Activated CD4-positive, alpha-beta T cell treated with anti-CD3 and anti-CD28 coated beads, Interleukin-2, Interleukin-4, amounts not matched to agents 100 ng/mL and 50 ng/mL, durations not matched to agents 16 hours and 8 hours (primary cell): ENCODE measurements around the gene KCNG2.

Source experiments
- DNase-seq: peaks from one replicate; pipeline ENCODE4 v3.0.0-alpha.2; 2020; ENCODE audit warnings: low spot score

Gene KCNG2

DNA sequence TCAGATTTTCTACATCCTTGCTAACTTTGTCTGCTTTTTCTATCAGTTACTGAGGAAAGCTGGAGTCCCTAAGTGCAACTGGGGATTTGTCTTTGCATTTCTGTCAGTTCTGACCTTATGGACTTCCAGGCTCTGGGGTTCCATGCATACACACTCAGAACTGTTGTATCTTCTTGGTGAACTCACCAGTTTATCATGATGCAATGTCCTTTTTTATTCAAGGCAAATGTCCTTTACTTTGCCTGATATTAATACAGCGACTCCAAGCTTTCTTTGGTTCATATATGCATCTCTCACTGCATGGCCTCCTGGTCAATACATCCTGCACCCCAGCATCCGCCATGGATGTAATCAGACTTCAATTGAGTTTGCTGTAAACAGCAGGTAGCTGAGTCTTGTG, 109.0 kb downstream of the KCNG2 start:
- no peak for DNase-seq

DNA sequence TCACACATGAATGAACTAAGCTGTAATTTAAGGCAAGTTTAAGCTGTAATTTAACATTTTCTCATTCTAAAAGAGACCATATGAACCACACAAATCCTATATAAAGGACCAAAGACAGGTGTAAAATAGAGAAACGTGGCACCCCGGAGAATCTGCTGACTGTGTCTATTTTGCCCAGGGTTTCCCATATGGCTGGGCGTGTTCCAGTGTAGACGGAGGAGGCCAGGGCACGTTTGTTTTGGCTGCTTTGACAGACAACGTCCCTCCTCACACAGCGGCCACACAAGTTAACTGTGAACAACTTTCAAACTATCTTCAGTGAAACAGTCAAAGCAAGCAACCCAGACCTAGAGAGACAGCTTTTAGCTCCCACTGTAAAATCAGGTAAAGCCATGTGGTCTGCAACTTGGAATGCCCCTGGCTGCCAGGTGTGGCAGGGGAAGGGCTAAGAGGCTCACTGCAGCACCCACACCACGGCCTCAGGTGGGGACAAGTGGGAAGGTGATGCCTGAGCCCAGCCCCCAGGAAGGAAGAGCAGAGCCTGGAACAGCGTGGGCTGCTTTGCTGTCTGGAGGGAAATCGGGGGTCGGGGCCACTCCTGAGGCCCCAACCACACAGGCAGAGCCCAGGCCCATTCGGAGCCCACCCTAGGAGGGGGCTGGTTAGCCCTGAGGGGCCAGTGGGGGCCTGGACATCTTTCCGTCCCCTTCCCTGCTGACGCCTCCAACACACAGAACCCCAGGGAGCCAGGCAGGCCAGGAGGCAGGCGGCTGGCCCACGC, 113.0 kb downstream of the KCNG2 start:
- no peak for DNase-seq

DNA sequence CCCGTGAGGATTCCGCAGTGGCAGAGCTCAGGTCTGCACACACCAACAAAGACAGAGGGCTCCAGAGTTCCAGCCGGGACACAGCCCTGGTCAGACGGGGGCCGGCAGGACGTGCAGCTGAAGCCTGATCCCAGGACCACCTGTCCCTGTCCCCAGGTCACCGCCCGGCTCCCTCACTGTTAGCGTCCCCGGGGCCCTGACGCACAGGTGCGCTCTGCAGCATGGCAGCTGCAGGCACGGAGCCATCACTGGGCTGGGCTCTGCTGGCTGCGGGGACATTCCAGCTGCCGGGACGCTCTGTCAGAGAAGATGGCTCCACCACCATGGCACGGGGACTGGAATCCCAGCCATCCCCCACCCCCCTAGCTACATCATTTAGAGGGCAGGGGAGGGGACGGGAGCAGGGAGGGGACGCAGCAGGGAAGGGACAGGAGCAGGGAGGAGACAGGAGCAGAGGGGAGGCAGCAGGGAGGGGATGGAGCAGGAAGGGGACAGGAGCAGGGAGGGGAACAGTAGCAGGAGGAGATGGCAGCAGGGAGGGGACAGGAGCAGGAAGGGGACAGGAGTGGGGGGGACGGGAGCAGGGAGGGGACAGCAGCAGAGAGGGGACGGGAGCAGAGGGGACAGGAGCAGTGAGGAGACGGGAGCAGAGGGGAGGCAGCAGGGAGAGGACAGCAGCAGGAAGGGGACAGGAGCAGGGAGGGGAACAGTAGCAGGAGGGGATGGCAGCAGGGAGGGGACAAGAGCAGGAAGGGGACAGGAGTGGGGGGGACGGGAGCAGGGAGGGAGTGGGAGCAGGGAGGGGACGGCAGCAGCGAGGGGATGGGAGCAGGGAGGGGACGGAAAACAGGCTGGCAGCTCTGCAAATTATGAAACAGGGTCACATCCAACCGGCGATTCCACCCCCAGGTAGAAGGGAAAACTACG, 113.9 kb downstream of the KCNG2 start:
- DNase-seq, result no peak

- DNase-seq, result peak; percentile 6
These were observed 114.8 kb downstream of the KCNG2 start for GRCh38 chr18:79912409-79912991.

- DNase-seq, result no peak
These were observed 115.5 kb downstream of the KCNG2 start for GRCh38 chr18:79912994-79913831.

GRCh38 chr18:79914614-79915160, 116.9 kb downstream of the KCNG2 start:
- no peak for DNase-seq

- DNase-seq, result no peak
These were observed 117.7 kb downstream of the KCNG2 start for GRCh38 chr18:79915161-79916127.

DNA sequence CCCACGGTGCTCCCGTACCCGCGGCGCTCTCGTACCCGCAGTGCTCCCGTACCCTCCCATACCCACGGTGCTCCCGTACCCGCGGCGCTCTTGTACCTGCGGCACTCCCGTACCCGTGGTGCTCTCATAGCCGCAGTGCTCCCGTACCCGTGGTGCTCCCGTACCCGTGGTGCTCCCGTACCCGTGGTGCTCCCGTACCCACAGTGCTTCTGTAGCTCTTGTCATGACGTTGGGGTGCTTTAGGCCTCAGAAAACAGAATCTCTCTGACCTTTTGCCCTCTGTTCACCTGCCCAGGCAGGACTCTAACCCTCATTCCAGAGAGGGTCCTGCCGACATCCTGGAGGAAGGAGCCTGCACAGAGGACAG, 118.4 kb downstream of the KCNG2 start:
- no peak for DNase-seq

DNA sequence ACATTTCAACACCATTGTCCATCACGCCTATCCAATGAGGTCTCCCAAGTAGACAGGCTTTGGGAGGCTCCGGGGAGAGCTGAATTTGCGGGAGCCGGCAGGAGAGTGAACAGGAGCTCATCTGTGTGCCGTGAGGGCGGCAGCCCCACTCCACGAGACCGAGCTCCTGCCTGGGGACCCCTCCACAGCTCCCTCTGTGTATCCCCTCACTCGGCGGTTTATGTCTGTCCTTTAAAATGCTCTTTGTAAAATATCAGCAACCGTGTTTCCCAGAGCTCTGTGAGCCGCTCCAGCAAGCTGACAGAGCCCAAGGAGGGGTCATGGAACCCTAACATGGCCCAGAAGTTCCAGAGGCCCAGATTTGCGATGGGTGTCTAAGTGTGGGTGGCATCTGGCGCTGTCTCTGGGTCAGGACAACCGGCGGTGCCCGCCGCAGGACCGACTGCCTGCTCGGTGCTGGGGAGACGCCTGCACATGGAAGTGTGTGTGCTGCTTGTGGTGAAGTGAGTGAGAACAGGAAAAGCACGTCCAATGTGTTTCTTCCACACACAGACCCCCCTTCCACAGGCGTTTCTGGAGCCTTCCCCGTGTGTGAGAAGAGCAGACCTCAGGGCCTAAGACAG, 118.9 kb downstream of the KCNG2 start:
- DNase-seq, result no peak

DNA sequence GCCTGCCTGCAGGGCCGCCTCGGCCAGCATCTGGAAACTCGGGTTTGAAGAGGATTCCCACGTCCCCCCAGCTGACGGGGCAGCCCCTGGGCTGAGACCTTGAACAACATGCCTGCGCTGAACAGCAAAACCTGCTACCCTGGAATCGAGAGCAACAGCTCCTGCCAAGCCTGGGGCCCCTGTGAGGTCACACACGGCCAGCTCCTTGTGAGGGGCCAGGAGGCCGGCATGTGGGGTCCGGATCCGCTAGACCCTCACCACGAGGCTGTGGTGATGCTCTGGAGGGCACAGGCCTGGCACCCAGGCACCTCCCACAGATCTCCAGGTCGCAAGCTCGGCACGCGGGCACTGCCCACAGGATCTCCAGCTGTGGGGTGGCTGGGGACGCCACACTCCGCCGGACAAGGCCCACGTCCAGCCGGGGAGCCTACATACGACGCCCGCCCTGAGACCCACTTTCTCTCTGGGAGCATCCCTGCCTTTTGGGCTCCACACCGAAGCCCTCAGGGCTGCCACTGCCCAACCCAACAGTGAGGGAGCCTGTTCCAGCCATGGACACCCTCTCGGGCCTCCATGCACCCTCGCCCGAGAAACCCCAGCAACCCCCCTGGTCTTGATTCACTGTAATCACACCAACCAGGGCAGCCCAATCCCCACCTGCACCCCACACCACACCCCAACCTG, 119.6 kb downstream of the KCNG2 start:
- no peak for DNase-seq

DNA sequence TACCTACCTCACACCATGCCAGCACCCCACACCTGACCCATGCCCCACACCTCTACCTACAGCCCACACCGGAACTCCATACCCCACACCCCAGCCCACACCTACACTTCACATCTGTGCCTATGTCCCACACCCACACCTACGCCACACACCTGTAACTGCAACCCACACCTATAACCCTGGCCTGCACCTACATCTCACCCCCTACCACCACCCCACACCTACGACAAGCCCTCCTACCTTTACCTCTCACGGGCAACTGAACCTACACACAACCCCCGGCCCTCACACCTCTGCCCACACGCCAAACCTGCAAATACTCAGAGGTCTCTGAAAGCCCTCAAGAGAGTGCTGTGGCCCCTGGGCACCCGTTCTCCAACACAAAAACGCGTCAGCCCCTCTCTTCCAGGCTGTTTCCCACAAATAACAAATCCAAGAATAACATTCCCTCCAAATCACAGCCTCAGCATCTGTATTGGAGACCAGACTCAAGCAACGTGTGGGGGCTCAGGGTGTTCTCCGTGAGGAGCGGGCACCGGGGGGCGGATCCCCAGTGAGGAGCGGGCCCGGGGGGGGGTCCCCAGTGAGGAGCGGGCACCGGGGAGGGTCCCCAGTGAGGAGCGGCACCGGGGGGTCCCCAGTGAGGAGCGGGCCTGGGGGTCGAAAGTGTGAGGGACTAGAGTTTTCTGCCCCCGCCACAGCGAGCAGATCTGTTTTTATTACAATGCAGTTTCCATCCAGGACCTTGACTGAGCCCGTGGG, 120.3 kb downstream of the KCNG2 start:
- no peak for DNase-seq

DNA sequence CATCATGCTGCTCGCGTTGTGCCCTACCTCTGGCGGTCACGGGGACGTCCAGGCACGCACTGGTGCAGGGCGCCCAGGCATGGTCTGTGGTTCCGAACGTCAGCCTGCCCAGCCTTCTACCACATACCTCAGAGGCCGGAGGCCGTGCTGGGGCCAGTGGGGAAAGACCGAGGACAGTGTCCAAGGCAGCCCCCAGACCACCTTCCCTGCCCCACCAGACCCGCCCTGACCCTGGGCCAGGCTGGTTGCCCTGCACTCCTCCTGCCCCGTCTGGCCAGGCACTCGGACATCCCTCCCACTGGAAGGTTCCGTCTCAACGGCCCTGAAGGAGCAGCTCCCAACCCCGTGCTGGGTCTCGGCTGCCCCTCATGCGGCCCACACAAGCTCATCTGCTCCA, 120.9 kb downstream of the KCNG2 start:
- no peak for DNase-seq

- no peak for DNase-seq
These were observed 121.4 kb downstream of the KCNG2 start for GRCh38 chr18:79919089-79919488.

DNA sequence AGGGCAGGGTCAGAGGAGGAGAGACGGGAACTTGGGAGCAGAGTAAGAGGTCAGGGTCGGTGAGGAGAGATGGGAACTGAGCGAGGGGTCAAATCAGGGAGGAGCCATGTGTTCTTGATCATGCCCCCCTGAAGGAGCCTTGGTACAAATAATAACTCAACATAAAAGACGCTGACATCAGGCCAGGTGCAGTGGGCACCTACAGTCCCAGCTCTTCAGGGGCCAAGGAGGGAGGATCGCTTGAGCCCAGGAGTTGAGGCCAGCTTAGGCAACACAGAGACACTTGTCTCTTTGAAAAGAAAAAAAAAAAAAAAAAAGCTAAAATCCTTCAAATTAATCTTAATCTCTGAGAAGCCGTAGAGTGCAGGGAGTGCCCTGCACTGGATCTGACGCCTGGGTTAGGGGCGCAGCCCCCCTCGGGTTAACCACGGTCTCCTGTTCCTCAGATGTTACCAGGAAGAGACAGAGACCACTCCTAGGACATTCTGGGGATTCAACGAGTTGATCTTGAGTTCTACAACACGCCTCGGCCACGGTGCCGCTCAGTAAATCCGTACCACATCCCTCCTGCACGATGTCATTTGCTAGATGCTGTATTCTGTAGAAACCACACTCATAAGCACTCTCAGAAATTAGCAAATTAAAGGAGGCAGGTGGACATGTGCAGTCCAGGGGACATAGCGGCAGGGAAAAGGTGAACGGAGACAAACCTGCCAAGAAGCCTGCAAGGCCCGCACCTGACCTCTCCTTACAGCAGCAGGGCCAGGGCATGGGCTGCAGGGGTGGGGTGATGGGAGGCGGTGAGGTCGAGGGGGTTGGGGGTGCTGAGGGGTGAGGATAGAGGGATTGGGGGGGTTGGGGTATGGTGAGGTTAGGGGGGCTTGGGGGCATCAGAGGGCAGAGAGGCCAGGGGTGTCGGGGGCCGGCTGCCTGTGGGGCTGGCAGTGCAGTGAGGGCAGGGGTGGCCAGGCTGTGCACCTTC, 124.5 kb downstream of the KCNG2 start:
- no peak for DNase-seq

DNA sequence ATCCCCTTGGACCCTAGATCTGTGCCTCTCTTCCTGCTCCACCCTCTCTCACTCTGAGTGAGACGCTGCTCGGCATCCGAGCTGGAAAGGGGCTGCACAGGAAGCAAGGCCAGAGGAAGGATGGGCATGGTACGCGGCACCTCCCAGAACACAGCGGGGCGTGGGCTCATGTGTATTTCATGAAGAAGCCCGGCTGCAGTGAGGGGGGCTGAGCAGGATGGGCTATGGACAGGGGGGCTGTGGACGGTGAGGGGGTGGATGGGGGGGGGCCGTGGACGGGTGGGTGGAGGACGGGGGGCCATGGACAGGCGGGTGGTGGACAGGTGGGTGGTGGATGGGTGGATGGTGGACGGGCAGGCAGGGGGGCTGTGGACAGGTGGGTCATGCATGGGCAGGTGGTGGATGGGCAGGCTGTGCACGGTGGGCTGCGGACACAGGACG, 125.3 kb downstream of the KCNG2 start:
- no peak for DNase-seq

- DNase-seq, result no peak
These were observed 126.3 kb downstream of the KCNG2 start for GRCh38 chr18:79923896-79924585.
